PFSK-1 (cell line): Measurements from ENCODE around the gene TOMM34.

Experiments used
- FOXP2 ChIP-seq: optimal IDR thresholded peaks from 2 replicates; pipeline ENCODE3; 2011; ENCODE audit warnings: borderline replicate concordance, control low read depth, inconsistent platforms; ENCODE audit not compliant: insufficient read depth; ENCODE audit errors: extremely low read length, extremely low read depth
- POLR2AphosphoS5 ChIP-seq: IDR thresholded peaks from 2 replicates; pipeline ENCODE4 v1.6.1; 2012; ENCODE audit warnings: low read depth, mild to moderate bottlenecking, control low read depth, low read length, moderate library complexity
- SIN3A ChIP-seq: IDR thresholded peaks from 2 replicates; pipeline ENCODE4 v1.6.1; 2012; ENCODE audit warnings: mild to moderate bottlenecking, low read length, moderate library complexity, borderline replicate concordance; ENCODE audit not compliant: insufficient read depth
- TAF1 ChIP-seq: IDR thresholded peaks from 2 replicates; pipeline ENCODE4 v1.6.1; 2012; ENCODE audit warnings: low read length, control low read depth, borderline replicate concordance; ENCODE audit not compliant: insufficient read depth
- TF ChIP-seq, protein P1 (sequence below), 2 experiments: IDR thresholded peaks; 2 replicates each; pipeline versions ENCODE4 v1.6.1 to v1.8.0; 2011 to 2012; ENCODE audit warnings: low read depth in 2 of 2, low read length in 2 of 2, control low read depth in 1 of 2, inconsistent platforms in 1 of 2, mild to moderate bottlenecking in 1 of 2, moderate library complexity in 1 of 2; ENCODE audit not compliant: insufficient read depth in 1 of 2

DNA sequence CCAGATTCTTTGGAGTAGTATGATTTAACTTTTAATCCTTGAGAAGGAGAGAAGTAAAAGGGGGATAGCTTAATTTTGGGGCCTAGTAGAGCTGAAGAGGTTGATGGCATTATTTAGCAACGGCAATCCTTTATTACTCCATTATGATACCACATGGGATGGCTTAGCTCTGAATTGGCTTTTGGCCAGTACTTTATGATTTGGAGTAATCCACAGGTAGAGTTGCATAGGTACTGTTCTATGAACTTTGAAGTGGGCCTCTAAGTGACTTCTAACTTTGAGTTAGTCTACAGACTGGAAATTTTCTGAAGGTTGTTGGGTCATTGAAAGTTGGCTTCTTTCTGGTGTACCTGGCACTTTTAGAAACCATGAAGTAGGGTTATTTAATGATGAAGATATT lies 63.1 kb downstream of the TOMM34 start:
- TF ChIP-seq TAF1 (no peak), POLR2AphosphoS5 (no peak), SIN3A (no peak), FOXP2 (no peak)
- TF ChIP-seq, protein P1, sequence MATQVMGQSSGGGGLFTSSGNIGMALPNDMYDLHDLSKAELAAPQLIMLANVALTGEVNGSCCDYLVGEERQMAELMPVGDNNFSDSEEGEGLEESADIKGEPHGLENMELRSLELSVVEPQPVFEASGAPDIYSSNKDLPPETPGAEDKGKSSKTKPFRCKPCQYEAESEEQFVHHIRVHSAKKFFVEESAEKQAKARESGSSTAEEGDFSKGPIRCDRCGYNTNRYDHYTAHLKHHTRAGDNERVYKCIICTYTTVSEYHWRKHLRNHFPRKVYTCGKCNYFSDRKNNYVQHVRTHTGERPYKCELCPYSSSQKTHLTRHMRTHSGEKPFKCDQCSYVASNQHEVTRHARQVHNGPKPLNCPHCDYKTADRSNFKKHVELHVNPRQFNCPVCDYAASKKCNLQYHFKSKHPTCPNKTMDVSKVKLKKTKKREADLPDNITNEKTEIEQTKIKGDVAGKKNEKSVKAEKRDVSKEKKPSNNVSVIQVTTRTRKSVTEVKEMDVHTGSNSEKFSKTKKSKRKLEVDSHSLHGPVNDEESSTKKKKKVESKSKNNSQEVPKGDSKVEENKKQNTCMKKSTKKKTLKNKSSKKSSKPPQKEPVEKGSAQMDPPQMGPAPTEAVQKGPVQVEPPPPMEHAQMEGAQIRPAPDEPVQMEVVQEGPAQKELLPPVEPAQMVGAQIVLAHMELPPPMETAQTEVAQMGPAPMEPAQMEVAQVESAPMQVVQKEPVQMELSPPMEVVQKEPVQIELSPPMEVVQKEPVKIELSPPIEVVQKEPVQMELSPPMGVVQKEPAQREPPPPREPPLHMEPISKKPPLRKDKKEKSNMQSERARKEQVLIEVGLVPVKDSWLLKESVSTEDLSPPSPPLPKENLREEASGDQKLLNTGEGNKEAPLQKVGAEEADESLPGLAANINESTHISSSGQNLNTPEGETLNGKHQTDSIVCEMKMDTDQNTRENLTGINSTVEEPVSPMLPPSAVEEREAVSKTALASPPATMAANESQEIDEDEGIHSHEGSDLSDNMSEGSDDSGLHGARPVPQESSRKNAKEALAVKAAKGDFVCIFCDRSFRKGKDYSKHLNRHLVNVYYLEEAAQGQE (IDR thresholded peaks at IDR 0.05; ENCODE audit: insufficient read depth in 1 of 2, low read depth in 2 of 2, low read length in 2 of 2) = no peak
